Karpas-422 (cell line): ENCODE measurements around the gene PCDH1. TPM values are rescaled to one million over a fixed set of nuclear protein-coding genes. Genes with fewer than 3 reads are reported as not detected.

Source experiments
- DNase-seq: peaks from one replicate; pipeline ENCODE4 v3.0.0-alpha.2; 2015
- H2AFZ ChIP-seq: fragments of 200-600 bp; sonication (generic); 2 replicates; pipeline ENCODE4 v1.6.1; 2014; ENCODE audit warnings: antibody characterized with exemption, low read length, mixed read lengths
- H3K27ac ChIP-seq: fragments of 200-600 bp; sonication (generic); 2 replicates; pipeline ENCODE4 v1.5.1; 2014; ENCODE audit warnings: mild to moderate bottlenecking, low read length, moderate library complexity
- H3K27me3 ChIP-seq: fragments of 200-600 bp; sonication (generic); 2 replicates; pipeline ENCODE4 v1.6.1; 2014; ENCODE audit warnings: low read length, mixed read lengths
- H3K36me3 ChIP-seq: fragments of 200-600 bp; sonication (generic); 2 replicates; pipeline ENCODE4 v1.6.1; 2014; ENCODE audit warnings: low read length, mixed read lengths; ENCODE audit not compliant: insufficient read depth
- H3K4me1 ChIP-seq: fragments of 200-600 bp; sonication (generic); 2 replicates; pipeline ENCODE4 v1.6.1; 2014; ENCODE audit warnings: mild to moderate bottlenecking, low read length, mixed read lengths
- H3K4me2 ChIP-seq: fragments of 200-600 bp; sonication (generic); 2 replicates; pipeline ENCODE4 v1.6.1; 2014; ENCODE audit warnings: low read length, low read depth, mild to moderate bottlenecking; ENCODE audit not compliant: poor library complexity, severe bottlenecking
- H3K4me3 ChIP-seq: fragments of 200-600 bp; sonication (generic); 2 replicates; pipeline ENCODE4 v1.5.1; 2014; ENCODE audit warnings: mild to moderate bottlenecking, antibody characterized with exemption, low read length, mixed read lengths
- H3K79me2 ChIP-seq: fragments of 200-600 bp; sonication (generic); 2 replicates; pipeline ENCODE4 v1.6.1; 2014; ENCODE audit warnings: mild to moderate bottlenecking, low read length, mixed read lengths
- H3K9ac ChIP-seq: fragments of 200-600 bp; sonication (generic); 2 replicates; pipeline ENCODE4 v1.6.0; 2014; ENCODE audit warnings: low read length
- H3K9me2 ChIP-seq: fragments of 200-600 bp; sonication (generic), shearing (Covaris generic); replicated peaks from 2 replicates; pipeline ENCODE4 v1.6.0; 2014; ENCODE audit warnings: mild to moderate bottlenecking, low read length, moderate library complexity; ENCODE audit not compliant: insufficient read depth
- H3K9me3 ChIP-seq: fragments of 300-700, 200-600 bp; sonication (generic); 2 replicates; pipeline ENCODE4 v1.6.1; 2014; ENCODE audit warnings: low read length, mixed read lengths
- H4K20me1 ChIP-seq: fragments of 200-600 bp; sonication (generic); 2 replicates; pipeline ENCODE4 v1.6.1; 2014; ENCODE audit warnings: mild to moderate bottlenecking, antibody characterized with exemption, low read length, low read depth; ENCODE audit not compliant: insufficient read depth
- total RNA-seq: library from RNA; depleted of rRNA; stranded (reverse); fragments of >200 nt; shearing (Covaris generic); gene quantifications from 2 replicates; pipeline ENCODE4 v1.2.3, GENCODE V29; 2014; ENCODE audit warnings: low replicate concordance

The PCDH1 gene
- total RNA-seq, 1 experiment from 2014 or later = not detected

GRCh38 chr5:141834331-141834730 is 43.9 kb downstream of the PCDH1 start:
- Histone ChIP-seq H3K9ac (no peak overlapping the region), H4K20me1 (no peaks in the 10 kb centered on the region), H3K27ac (no peak overlapping the region), H3K4me1 (peaks cover 27% of the 10 kb centered on the region), H3K27me3 (no peaks in the 10 kb centered on the region; the same call in 1 of the 2 replicates), H3K79me2 (no peaks in the 10 kb centered on the region), H3K4me2 (no peak overlapping the region), H3K4me3 (no peak overlapping the region), H3K9me3 (no peaks in the 10 kb centered on the region), H2AFZ (no peak overlapping the region), H3K9me2 (no peaks in the 10 kb centered on the region), H3K36me3 (no peaks in the 10 kb centered on the region)
- DNase-seq = no peak

- Histone ChIP-seq H3K79me2 (no peaks in the 10 kb centered on the region), H3K4me2 (no peak overlapping the region), H2AFZ (no peak overlapping the region), H3K4me3 (no peak overlapping the region), H3K9me2 (no peaks in the 10 kb centered on the region), H3K9me3 (no peaks in the 10 kb centered on the region), H3K36me3 (no peaks in the 10 kb centered on the region), H3K4me1 (peaks cover 17% of the 10 kb centered on the region), H4K20me1 (no peaks in the 10 kb centered on the region), H3K27ac (no peak overlapping the region), H3K27me3 (no peaks in the 10 kb centered on the region; the same call in 1 of the 2 replicates), H3K9ac (no peak overlapping the region)
- no peak for DNase-seq
These were observed 46.1 kb downstream of the PCDH1 start for GRCh38 chr5:141832131-141832530.

- Histone ChIP-seq H3K27ac (no peak overlapping the region), H2AFZ (no peak overlapping the region), H3K4me2 (no peak overlapping the region), H3K9me2 (no peaks in the 10 kb centered on the region), H3K79me2 (no peaks in the 10 kb centered on the region), H3K36me3 (no peaks in the 10 kb centered on the region), H3K4me3 (no peak overlapping the region), H3K9me3 (no peaks in the 10 kb centered on the region), H3K9ac (no peak overlapping the region), H3K4me1 (no peaks in the 10 kb centered on the region), H4K20me1 (no peaks in the 10 kb centered on the region), H3K27me3 (no peaks in the 10 kb centered on the region; the same call in 1 of the 2 replicates)
- DNase-seq = no peak
These were observed 50.0 kb downstream of the PCDH1 start for GRCh38 chr5:141828162-141828561.

GRCh38 chr5:141826674-141827073 is 51.5 kb downstream of the PCDH1 start:
- Histone ChIP-seq H3K4me1 (no peaks in the 10 kb centered on the region), H3K27me3 (no peaks in the 10 kb centered on the region; the same call in 1 of the 2 replicates), H3K79me2 (no peaks in the 10 kb centered on the region), H4K20me1 (no peaks in the 10 kb centered on the region), H3K9ac (no peak overlapping the region), H3K4me2 (no peak overlapping the region), H3K27ac (no peak overlapping the region), H2AFZ (no peak overlapping the region), H3K36me3 (no peaks in the 10 kb centered on the region), H3K4me3 (no peak overlapping the region), H3K9me2 (no peaks in the 10 kb centered on the region), H3K9me3 (no peaks in the 10 kb centered on the region)
- DNase-seq = no peak

GRCh38 chr5:141825791-141826560 is 52.2 kb downstream of the PCDH1 start:
- no peak overlapping the region for H3K4me2 ChIP-seq
- no peaks in the 10 kb centered on the region for H3K79me2 ChIP-seq
- no peaks in the 10 kb centered on the region for H4K20me1 ChIP-seq
- no peak overlapping the region for H3K4me3 ChIP-seq
- H3K27me3 ChIP-seq = no peaks in the 10 kb centered on the region
- no peak overlapping the region for H3K27ac ChIP-seq
- no peak overlapping the region for H2AFZ ChIP-seq
- no peak overlapping the region for H3K9ac ChIP-seq
- DNase-seq = peak; percentile 74
- no peaks in the 10 kb centered on the region for H3K36me3 ChIP-seq
- H3K4me1 ChIP-seq = no peaks in the 10 kb centered on the region
- H3K9me2 ChIP-seq = no peaks in the 10 kb centered on the region
- no peaks in the 10 kb centered on the region for H3K9me3 ChIP-seq

GRCh38 chr5:141825241-141825671 is 53.0 kb downstream of the PCDH1 start:
- Histone ChIP-seq H3K27ac (no peak overlapping the region), H3K4me1 (no peaks in the 10 kb centered on the region), H3K9me3 (no peaks in the 10 kb centered on the region), H3K79me2 (no peaks in the 10 kb centered on the region), H3K4me3 (no peak overlapping the region), H3K4me2 (no peak overlapping the region), H3K9me2 (no peaks in the 10 kb centered on the region), H3K9ac (no peak overlapping the region), H3K27me3 (no peaks in the 10 kb centered on the region), H3K36me3 (no peaks in the 10 kb centered on the region), H4K20me1 (no peaks in the 10 kb centered on the region), H2AFZ (no peak overlapping the region)
- DNase-seq = no peak

GRCh38 chr5:141824717-141825116 is 53.5 kb downstream of the PCDH1 start:
- Histone ChIP-seq H3K27ac (no peak overlapping the region), H3K9ac (no peak overlapping the region), H4K20me1 (no peaks in the 10 kb centered on the region), H2AFZ (no peak overlapping the region), H3K79me2 (no peaks in the 10 kb centered on the region), H3K9me2 (no peaks in the 10 kb centered on the region), H3K4me2 (no peak overlapping the region), H3K36me3 (no peaks in the 10 kb centered on the region), H3K27me3 (no peaks in the 10 kb centered on the region), H3K4me3 (no peak overlapping the region), H3K4me1 (no peaks in the 10 kb centered on the region), H3K9me3 (no peaks in the 10 kb centered on the region)
- DNase-seq = no peak

- no peaks in the 10 kb centered on the region for H3K9me2 ChIP-seq
- H3K4me3 ChIP-seq = no peak overlapping the region
- no peak overlapping the region for H3K27ac ChIP-seq
- H3K79me2 ChIP-seq = no peaks in the 10 kb centered on the region
- no peak overlapping the region for H2AFZ ChIP-seq
- no peaks in the 10 kb centered on the region for H3K36me3 ChIP-seq
- H3K27me3 ChIP-seq = no peaks in the 10 kb centered on the region
- H4K20me1 ChIP-seq = no peaks in the 10 kb centered on the region
- no peak overlapping the region for H3K4me2 ChIP-seq
- no peaks in the 10 kb centered on the region for H3K9me3 ChIP-seq
- no peaks in the 10 kb centered on the region for H3K4me1 ChIP-seq
- no peak overlapping the region for H3K9ac ChIP-seq
- DNase-seq = no peak
These were observed 55.2 kb downstream of the PCDH1 start for GRCh38 chr5:141823056-141823455.
